GM21360 (cell line): ENCODE measurements around the gene SF3B6.
A peak's percentile ranks its signal among the peaks of the same experiment; 100 is the strongest.
"Not testable (repeated sequence)": the region's sequence is repeated elsewhere in the genome, so short reads cannot be mapped to it uniquely, and the experiment has no call there.

Source experiments
- ATAC-seq: cut with Tn5 transposase; IDR thresholded peaks from one replicate; pipeline ENCODE4 v1.9.1; 2021; ENCODE audit warnings: mild to moderate bottlenecking, moderate library complexity; ENCODE audit not compliant: unreplicated experiment

Gene SF3B6

GRCh38 chr2:24054366-24055010, 21.6 kb downstream of the SF3B6 start:
- ATAC-seq = no peak

- ATAC-seq = no peak
These were observed 23.2 kb downstream of the SF3B6 start for GRCh38 chr2:24052951-24053350.

- ATAC-seq = no peak
These were observed 24.3 kb downstream of the SF3B6 start for GRCh38 chr2:24051833-24052232.

GRCh38 chr2:24050041-24050979, 25.8 kb downstream of the SF3B6 start:
- no peak for ATAC-seq

GRCh38 chr2:24049485-24050021, 26.6 kb downstream of the SF3B6 start, which contains the start of gene FKBP1B:
FKBP1B (plus strand) TSS chr2:24049741; CDS start chr2:24049850, 109 bp downstream.
- no peak for ATAC-seq

GRCh38 chr2:24048769-24049484, 27.2 kb downstream of the SF3B6 start:
- no peak for ATAC-seq

GRCh38 chr2:24047703-24048033, 28.5 kb downstream of the SF3B6 start:
- ATAC-seq = no peak

- peak; percentile 98 for ATAC-seq
These were observed 29.0 kb downstream of the SF3B6 start, which contains the start of gene WDCP for GRCh38 chr2:24046930-24047702. WDCP (minus strand) TSS chr2:24047391; CDS start chr2:24039494, 7,897 bp downstream.

- ATAC-seq = no peak
These were observed 29.6 kb downstream of the SF3B6 start for GRCh38 chr2:24046599-24046929.

- ATAC-seq = no peak
These were observed 30.3 kb downstream of the SF3B6 start for GRCh38 chr2:24045511-24046508.

- not testable (repeated sequence) for ATAC-seq
These were observed 33.0 kb downstream of the SF3B6 start for GRCh38 chr2:24043133-24043532.

- ATAC-seq = no peak
These were observed 35.6 kb downstream of the SF3B6 start for GRCh38 chr2:24040511-24040910.

- no peak for ATAC-seq
These were observed 37.2 kb downstream of the SF3B6 start for GRCh38 chr2:24038786-24039499.

GRCh38 chr2:24026233-24026632, 49.9 kb downstream of the SF3B6 start:
- ATAC-seq = no peak

- ATAC-seq = no peak
These were observed 51.0 kb downstream of the SF3B6 start for GRCh38 chr2:24024996-24025663.

- ATAC-seq = no peak
These were observed 52.1 kb downstream of the SF3B6 start for GRCh38 chr2:24024018-24024417.

GRCh38 chr2:24022975-24023575, 53.1 kb downstream of the SF3B6 start:
- no peak for ATAC-seq
